ENCODE measurements around the gene CCNDBP1. TPM values are rescaled to one million over a fixed set of nuclear protein-coding genes. Genes with fewer than 3 reads are reported as not detected.

Gene CCNDBP1
- total and polyA plus RNA-seq, 2 of the 8 experiments (the other 6 are each of a cell fraction or from before 2014, with no cell fraction given), result 23.4 to 29.0 TPM

GRCh38 chr15:43241100-43241499 lies 55.9 kb downstream of the CCNDBP1 start (continued):
- TF ChIP-seq, protein P1, sequence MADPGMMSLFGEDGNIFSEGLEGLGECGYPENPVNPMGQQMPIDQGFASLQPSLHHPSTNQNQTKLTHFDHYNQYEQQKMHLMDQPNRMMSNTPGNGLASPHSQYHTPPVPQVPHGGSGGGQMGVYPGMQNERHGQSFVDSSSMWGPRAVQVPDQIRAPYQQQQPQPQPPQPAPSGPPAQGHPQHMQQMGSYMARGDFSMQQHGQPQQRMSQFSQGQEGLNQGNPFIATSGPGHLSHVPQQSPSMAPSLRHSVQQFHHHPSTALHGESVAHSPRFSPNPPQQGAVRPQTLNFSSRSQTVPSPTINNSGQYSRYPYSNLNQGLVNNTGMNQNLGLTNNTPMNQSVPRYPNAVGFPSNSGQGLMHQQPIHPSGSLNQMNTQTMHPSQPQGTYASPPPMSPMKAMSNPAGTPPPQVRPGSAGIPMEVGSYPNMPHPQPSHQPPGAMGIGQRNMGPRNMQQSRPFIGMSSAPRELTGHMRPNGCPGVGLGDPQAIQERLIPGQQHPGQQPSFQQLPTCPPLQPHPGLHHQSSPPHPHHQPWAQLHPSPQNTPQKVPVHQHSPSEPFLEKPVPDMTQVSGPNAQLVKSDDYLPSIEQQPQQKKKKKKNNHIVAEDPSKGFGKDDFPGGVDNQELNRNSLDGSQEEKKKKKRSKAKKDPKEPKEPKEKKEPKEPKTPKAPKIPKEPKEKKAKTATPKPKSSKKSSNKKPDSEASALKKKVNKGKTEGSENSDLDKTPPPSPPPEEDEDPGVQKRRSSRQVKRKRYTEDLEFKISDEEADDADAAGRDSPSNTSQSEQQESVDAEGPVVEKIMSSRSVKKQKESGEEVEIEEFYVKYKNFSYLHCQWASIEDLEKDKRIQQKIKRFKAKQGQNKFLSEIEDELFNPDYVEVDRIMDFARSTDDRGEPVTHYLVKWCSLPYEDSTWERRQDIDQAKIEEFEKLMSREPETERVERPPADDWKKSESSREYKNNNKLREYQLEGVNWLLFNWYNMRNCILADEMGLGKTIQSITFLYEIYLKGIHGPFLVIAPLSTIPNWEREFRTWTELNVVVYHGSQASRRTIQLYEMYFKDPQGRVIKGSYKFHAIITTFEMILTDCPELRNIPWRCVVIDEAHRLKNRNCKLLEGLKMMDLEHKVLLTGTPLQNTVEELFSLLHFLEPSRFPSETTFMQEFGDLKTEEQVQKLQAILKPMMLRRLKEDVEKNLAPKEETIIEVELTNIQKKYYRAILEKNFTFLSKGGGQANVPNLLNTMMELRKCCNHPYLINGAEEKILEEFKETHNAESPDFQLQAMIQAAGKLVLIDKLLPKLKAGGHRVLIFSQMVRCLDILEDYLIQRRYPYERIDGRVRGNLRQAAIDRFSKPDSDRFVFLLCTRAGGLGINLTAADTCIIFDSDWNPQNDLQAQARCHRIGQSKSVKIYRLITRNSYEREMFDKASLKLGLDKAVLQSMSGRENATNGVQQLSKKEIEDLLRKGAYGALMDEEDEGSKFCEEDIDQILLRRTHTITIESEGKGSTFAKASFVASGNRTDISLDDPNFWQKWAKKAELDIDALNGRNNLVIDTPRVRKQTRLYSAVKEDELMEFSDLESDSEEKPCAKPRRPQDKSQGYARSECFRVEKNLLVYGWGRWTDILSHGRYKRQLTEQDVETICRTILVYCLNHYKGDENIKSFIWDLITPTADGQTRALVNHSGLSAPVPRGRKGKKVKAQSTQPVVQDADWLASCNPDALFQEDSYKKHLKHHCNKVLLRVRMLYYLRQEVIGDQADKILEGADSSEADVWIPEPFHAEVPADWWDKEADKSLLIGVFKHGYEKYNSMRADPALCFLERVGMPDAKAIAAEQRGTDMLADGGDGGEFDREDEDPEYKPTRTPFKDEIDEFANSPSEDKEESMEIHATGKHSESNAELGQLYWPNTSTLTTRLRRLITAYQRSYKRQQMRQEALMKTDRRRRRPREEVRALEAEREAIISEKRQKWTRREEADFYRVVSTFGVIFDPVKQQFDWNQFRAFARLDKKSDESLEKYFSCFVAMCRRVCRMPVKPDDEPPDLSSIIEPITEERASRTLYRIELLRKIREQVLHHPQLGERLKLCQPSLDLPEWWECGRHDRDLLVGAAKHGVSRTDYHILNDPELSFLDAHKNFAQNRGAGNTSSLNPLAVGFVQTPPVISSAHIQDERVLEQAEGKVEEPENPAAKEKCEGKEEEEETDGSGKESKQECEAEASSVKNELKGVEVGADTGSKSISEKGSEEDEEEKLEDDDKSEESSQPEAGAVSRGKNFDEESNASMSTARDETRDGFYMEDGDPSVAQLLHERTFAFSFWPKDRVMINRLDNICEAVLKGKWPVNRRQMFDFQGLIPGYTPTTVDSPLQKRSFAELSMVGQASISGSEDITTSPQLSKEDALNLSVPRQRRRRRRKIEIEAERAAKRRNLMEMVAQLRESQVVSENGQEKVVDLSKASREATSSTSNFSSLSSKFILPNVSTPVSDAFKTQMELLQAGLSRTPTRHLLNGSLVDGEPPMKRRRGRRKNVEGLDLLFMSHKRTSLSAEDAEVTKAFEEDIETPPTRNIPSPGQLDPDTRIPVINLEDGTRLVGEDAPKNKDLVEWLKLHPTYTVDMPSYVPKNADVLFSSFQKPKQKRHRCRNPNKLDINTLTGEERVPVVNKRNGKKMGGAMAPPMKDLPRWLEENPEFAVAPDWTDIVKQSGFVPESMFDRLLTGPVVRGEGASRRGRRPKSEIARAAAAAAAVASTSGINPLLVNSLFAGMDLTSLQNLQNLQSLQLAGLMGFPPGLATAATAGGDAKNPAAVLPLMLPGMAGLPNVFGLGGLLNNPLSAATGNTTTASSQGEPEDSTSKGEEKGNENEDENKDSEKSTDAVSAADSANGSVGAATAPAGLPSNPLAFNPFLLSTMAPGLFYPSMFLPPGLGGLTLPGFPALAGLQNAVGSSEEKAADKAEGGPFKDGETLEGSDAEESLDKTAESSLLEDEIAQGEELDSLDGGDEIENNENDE (IDR thresholded peaks at IDR 0.05; ENCODE audit: insufficient replicate concordance, low read length), result no peak
- no peak for TF ChIP-seq RFX5 (IDR thresholded peaks at IDR 0.05; ENCODE audit: borderline replicate concordance, low read depth, low read length)
- TF ChIP-seq CBX5 (IDR thresholded peaks at IDR 0.05; ENCODE audit: low read depth, low read length), result no peak
- no peak for TF ChIP-seq SP2 (IDR thresholded peaks at IDR 0.05; ENCODE audit: low read length)

Measured in H1 (cell line).